ENCODE results near the gene LZTR1. TPM values are rescaled to one million over a fixed set of nuclear protein-coding genes. Genes with fewer than 3 reads are reported as not detected.

The LZTR1 gene
- total RNA-seq, 4 donors from 2014 or later, result 40.2 to 90.5 (median 59.3) TPM

- 82 to 83% methylated on average over 2 to 21 of the region's 21 CpGs for WGBS, 2 donors (ENCODE audit: low coverage in 1 of 2)
- in situ Hi-C loops (cut with MboI; ENCODE audit: low pct_ligation_motif_present in 1 of 4, low pct_unique_long_range_greater_than_20kb in 1 of 4, low sequenced_read_pairs in 3 of 4), result loop anchor here in 1 of 4 donors (25.0 kb wide), 1 partner anchor 89 kb away; no protein-coding TSS in a partner anchor
These were observed 8.3 kb upstream of the LZTR1 start for GRCh38 chr22:20973634-20974286.

GRCh38 chr22:20974336-20974955 is 7.7 kb upstream of the LZTR1 start:
- whole genome bisulfite sequencing, 2 donors (ENCODE audit: low coverage in 1 of 2), result 67 to 87% methylated on average over 1 to 16 of the region's 16 CpGs

More at GRCh38 chr22:20973634-20974286, 8.3 kb upstream of the LZTR1 start:
- intact Hi-C loops (cut with DNase I; ENCODE audit: low total_unique reads), result no loop called here
- DNase-seq, result no peak
- Histone ChIP-seq H3K36me3 (no peaks in the 10 kb centered on the region), H3K9me3 (no peaks in the 10 kb centered on the region), H3K27ac (no peak overlapping the region), H3K4me1 (no peaks in the 10 kb centered on the region), H3K27me3 (no peaks in the 10 kb centered on the region), H3K4me3 (no peak overlapping the region)
- TF ChIP-seq EP300 (IDR thresholded peaks at IDR 0.05; ENCODE audit: low read depth) (no peak), POLR2AphosphoS5 (IDR thresholded peaks at IDR 0.05) (no peak), POLR2A (IDR thresholded peaks at IDR 0.05) (no peak), CTCF (IDR thresholded peaks at IDR 0.05) (no peak)

GRCh38 chr22:20975541-20976290 is 6.4 kb upstream of the LZTR1 start:
- Histone ChIP-seq H3K4me3 (no peak overlapping the region), H3K9me3 (no peaks in the 10 kb centered on the region), H3K36me3 (no peaks in the 10 kb centered on the region), H3K27ac (no peak overlapping the region), H3K27me3 (no peaks in the 10 kb centered on the region), H3K4me1 (peaks cover under 1 to 16% (median 9%) of the 10 kb centered on the region in 4 donors)
- in situ Hi-C loops (cut with MboI; ENCODE audit: low pct_ligation_motif_present in 1 of 4, low pct_unique_long_range_greater_than_20kb in 1 of 4, low sequenced_read_pairs in 3 of 4), result no loop called here
- 79% methylated on average over 14 of the region's 14 CpGs; no CpG with 5 or more reads in 1 of the 2 donors for WGBS, 2 donors (ENCODE audit: low coverage in 1 of 2)
- intact Hi-C loops (cut with DNase I; ENCODE audit: low total_unique reads), result no loop called here
- TF ChIP-seq EP300 (IDR thresholded peaks at IDR 0.05; ENCODE audit: low read depth) (no peak), POLR2AphosphoS5 (IDR thresholded peaks at IDR 0.05) (no peak), POLR2A (IDR thresholded peaks at IDR 0.05) (no peak), CTCF (IDR thresholded peaks at IDR 0.05) (no peak)
- no peak for DNase-seq

More at GRCh38 chr22:20974336-20974955, 7.7 kb upstream of the LZTR1 start:
- Histone ChIP-seq H3K9me3 (no peaks in the 10 kb centered on the region), H3K36me3 (no peaks in the 10 kb centered on the region), H3K27ac (no peak overlapping the region), H3K4me3 (no peak overlapping the region), H3K27me3 (no peaks in the 10 kb centered on the region), H3K4me1 (peaks cover 0 to 3% (median 2%) of the 10 kb centered on the region in 4 donors)
- in situ Hi-C loops (cut with MboI; ENCODE audit: low pct_ligation_motif_present in 1 of 4, low pct_unique_long_range_greater_than_20kb in 1 of 4, low sequenced_read_pairs in 3 of 4) (loop anchor here in 1 of 4 donors (25.0 kb wide), 1 partner anchor 88 kb away; no protein-coding TSS in a partner anchor), intact Hi-C loops (cut with DNase I; ENCODE audit: low total_unique reads) (no loop called here)
- no peak for DNase-seq
- TF ChIP-seq EP300 (IDR thresholded peaks at IDR 0.05; ENCODE audit: low read depth) (no peak), POLR2AphosphoS5 (IDR thresholded peaks at IDR 0.05) (no peak), POLR2A (IDR thresholded peaks at IDR 0.05) (no peak), CTCF (IDR thresholded peaks at IDR 0.05) (no peak)

- intact Hi-C loops (cut with DNase I; ENCODE audit: low total_unique reads), result no loop called here
- no peaks in the 10 kb centered on the region for H3K27me3 ChIP-seq
- 86 to 89% methylated on average over 8 to 24 of the region's 24 CpGs for WGBS, 2 donors (ENCODE audit: low coverage in 1 of 2)
- in situ Hi-C loops (cut with MboI; ENCODE audit: low pct_ligation_motif_present in 1 of 4, low pct_unique_long_range_greater_than_20kb in 1 of 4, low sequenced_read_pairs in 3 of 4), result no loop called here
- H3K4me1 ChIP-seq, result peaks cover 7 to 22% (median 15%) of the 10 kb centered on the region in 4 donors
- H3K9me3 ChIP-seq, result no peaks in the 10 kb centered on the region
- no peak overlapping the region for H3K4me3 ChIP-seq
- no peak overlapping the region for H3K27ac ChIP-seq
- no peaks in the 10 kb centered on the region for H3K36me3 ChIP-seq
- no peak for DNase-seq
- TF ChIP-seq POLR2A (IDR thresholded peaks at IDR 0.05), result no peak
- no peak for TF ChIP-seq CTCF (IDR thresholded peaks at IDR 0.05)
- no peak for TF ChIP-seq EP300 (IDR thresholded peaks at IDR 0.05; ENCODE audit: low read depth)
- no peak for TF ChIP-seq POLR2AphosphoS5 (IDR thresholded peaks at IDR 0.05)
These were observed 5.7 kb upstream of the LZTR1 start for GRCh38 chr22:20976291-20976877.

All from transverse colon (tissue), 4 donors.